ENCODE measurements around the gene BCAR3.

GRCh38 chr1:93653656-93654055 lies 28.0 kb downstream of the BCAR3 start:
- TF ChIP-seq EZH2 (IDR thresholded peaks at IDR 0.05) (no peak), CTCF (IDR thresholded peaks at IDR 0.05) (no peak), EZH2phosphoT487 (IDR thresholded peaks at IDR 0.05) (no peak)
